Esophagus muscularis mucosa (tissue), 4 donors: ENCODE measurements around the gene PGF. TPM values are rescaled to one million over a fixed set of nuclear protein-coding genes. Genes with fewer than 3 reads are reported as not detected.

ENCODE experiments used
- DNase-seq: peaks from one replicate; pipeline ENCODE4 v3.0.0-alpha.2; 2017; ENCODE audit errors: extremely low spot score
- H3K27ac ChIP-seq, 4 donors: fragments of 200-600 bp; sonication (generic); replicated peaks in 1 of 4; 1 replicate in 3 of 4; 2 replicates in 1 of 4; pipeline ENCODE4 v1.5.1; 2016 to 2019; ENCODE audit warnings: mild to moderate bottlenecking in 1 of 4
- H3K27me3 ChIP-seq, 4 donors: fragments of 200-600 bp; sonication (generic); one replicate each; pipeline versions ENCODE4 v1.5.1 to v1.6.0; 2016 to 2019
- H3K36me3 ChIP-seq, 4 donors: fragments of 200-600 bp; sonication (generic); one replicate each; pipeline ENCODE4 v1.5.1; 2016 to 2019
- H3K4me1 ChIP-seq, 4 donors: fragments of 200-600 bp; sonication (generic); one replicate each; pipeline ENCODE4 v1.5.1; 2016 to 2019
- H3K4me3 ChIP-seq, 4 donors: fragments of 200-600 bp; sonication (generic); 1 replicate in 2 of 4; 2 replicates in 2 of 4; pipeline ENCODE4 v1.5.1; 2016 to 2019; ENCODE audit warnings: mild to moderate bottlenecking in 4 of 4, moderate library complexity in 1 of 4
- H3K9me3 ChIP-seq, 4 donors: fragments of 200-600 bp; sonication (generic); 1 replicate in 3 of 4; 2 replicates in 1 of 4; pipeline ENCODE4 v1.5.1; 2016 to 2019
- EP300 ChIP-seq: sonication (generic); formaldehyde crosslinking; IDR thresholded peaks from one replicate; pipeline ENCODE4 v1.6.1; 2017; ENCODE audit warnings: antibody characterized with exemption
- POLR2A ChIP-seq: fragments of 450-650 bp; IDR thresholded peaks from one replicate; pipeline ENCODE4 v1.6.1; 2017; ENCODE audit warnings: antibody characterized with exemption, moderate library complexity, mild to moderate bottlenecking, low read depth
- POLR2AphosphoS5 ChIP-seq, 2 donors: sonication (generic); formaldehyde crosslinking; IDR thresholded peaks; one replicate each; pipeline ENCODE4 v1.6.1; 2017; ENCODE audit warnings: antibody characterized with exemption in 2 of 2
- WGBS: methylation state at CpG from one replicate; pipeline ENCODE4 v1.1.5; 2018; 5-methylcytosine and 5-hydroxymethylcytosine counted together
- intact Hi-C: fragments of 100-400 bp; cut with DNase I; formaldehyde crosslinking; loops from one replicate; pipeline ENCODE4 v1.15.1; 2023
- total RNA-seq, 4 donors: library from RNA; depleted of rRNA; stranded (reverse); fragments of >200 nt; gene quantifications; one replicate each; pipeline versions ENCODE4 v1.1.0 to v1.2.1, GENCODE V29; 2016
- TF ChIP-seq, protein P1 (sequence below), 3 experiments: fragments of 200-600 bp in 2 of 3; fragments of 450-650 bp in 1 of 3; sonication (generic) in 2 of 3; IDR thresholded peaks; one replicate each; pipeline ENCODE4 v1.5.1; 2017 to 2019; ENCODE audit warnings: antibody characterized with exemption in 3 of 3, mild to moderate bottlenecking in 2 of 3, moderate library complexity in 1 of 3

The PGF gene
- total RNA-seq, 4 donors from 2014 or later: 16.7 to 69.6 (median 18.4) TPM

DNA sequence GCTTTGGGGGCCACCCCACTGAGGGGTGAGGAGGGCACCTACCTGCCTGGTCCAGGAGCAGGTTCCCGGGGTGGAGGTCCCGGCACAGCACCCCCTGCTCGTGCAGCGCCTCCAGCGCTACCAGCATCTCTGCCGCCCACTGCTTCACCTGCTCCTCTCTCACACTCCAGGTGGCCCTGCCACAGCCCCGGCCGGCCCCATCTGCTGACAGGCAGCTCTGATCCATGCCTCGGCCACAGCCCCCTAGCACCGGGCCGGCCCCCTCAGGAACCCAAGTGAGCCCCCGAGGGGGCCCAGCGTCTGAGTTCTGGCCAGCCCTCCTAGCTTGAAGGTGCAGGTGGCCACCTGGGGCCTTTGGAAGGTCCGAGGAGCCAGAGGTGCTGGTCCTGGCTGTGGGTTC, 45.9 kb downstream of the PGF start:
- H3K4me1 ChIP-seq: peaks cover 39 to 44% (median 39%) of the 10 kb centered on the region in 4 donors
- H3K9me3 ChIP-seq: no peaks in the 10 kb centered on the region
- H3K27me3 ChIP-seq: no peaks in the 10 kb centered on the region
- no peak for DNase-seq
- intact Hi-C loops: no loop called here
- TF ChIP-seq, protein P1, sequence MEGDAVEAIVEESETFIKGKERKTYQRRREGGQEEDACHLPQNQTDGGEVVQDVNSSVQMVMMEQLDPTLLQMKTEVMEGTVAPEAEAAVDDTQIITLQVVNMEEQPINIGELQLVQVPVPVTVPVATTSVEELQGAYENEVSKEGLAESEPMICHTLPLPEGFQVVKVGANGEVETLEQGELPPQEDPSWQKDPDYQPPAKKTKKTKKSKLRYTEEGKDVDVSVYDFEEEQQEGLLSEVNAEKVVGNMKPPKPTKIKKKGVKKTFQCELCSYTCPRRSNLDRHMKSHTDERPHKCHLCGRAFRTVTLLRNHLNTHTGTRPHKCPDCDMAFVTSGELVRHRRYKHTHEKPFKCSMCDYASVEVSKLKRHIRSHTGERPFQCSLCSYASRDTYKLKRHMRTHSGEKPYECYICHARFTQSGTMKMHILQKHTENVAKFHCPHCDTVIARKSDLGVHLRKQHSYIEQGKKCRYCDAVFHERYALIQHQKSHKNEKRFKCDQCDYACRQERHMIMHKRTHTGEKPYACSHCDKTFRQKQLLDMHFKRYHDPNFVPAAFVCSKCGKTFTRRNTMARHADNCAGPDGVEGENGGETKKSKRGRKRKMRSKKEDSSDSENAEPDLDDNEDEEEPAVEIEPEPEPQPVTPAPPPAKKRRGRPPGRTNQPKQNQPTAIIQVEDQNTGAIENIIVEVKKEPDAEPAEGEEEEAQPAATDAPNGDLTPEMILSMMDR (IDR thresholded peaks at IDR 0.05): no peak
- TF ChIP-seq EP300 (no peak), POLR2A (no peak), POLR2AphosphoS5 (IDR thresholded peaks at IDR 0.05) (no peak)
- H3K27ac ChIP-seq: no peak overlapping the region
- WGBS: 90% methylated on average over 11 of the region's 14 CpGs
- H3K36me3 ChIP-seq: peaks cover 0 to 19% (median 1%) of the 10 kb centered on the region in 4 donors
- no peak overlapping the region for H3K4me3 ChIP-seq

DNA sequence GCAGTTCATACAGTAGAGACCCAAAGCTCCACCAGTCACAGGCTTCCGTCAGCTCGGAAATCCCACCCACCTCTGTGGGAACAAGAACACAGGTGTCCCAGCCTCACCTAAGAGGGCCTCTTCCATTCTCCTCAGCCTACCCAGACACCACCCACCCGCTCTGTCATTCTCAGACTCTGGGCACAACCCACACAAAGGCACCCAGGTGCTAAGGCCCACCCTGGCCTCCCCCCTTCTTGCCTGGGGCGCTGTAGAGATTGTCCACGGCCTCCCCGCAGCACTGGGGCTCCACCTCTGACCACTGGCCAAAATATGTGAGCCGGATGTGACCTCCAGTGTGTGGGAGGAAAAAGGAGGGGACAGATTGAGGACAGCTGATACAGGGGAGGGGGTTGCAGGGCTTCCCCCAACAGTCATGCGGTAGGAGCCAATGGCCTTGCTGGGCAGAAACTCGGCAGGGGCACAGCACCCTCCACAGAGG, 46.5 kb downstream of the PGF start:
- H3K27me3 ChIP-seq: no peaks in the 10 kb centered on the region
- no peak overlapping the region for H3K27ac ChIP-seq
- no peak for TF ChIP-seq EP300
- no peak for TF ChIP-seq POLR2AphosphoS5 (IDR thresholded peaks at IDR 0.05)
- peaks cover 1 to 25% (median 7%) of the 10 kb centered on the region in 4 donors for H3K36me3 ChIP-seq
- H3K9me3 ChIP-seq: no peaks in the 10 kb centered on the region
- WGBS: 70% methylated on average over 7 of the region's 9 CpGs
- H3K4me3 ChIP-seq: no peak overlapping the region
- intact Hi-C loops: no loop called here
- no peak for DNase-seq
- H3K4me1 ChIP-seq: peaks cover 33 to 39% (median 35%) of the 10 kb centered on the region in 4 donors

DNA sequence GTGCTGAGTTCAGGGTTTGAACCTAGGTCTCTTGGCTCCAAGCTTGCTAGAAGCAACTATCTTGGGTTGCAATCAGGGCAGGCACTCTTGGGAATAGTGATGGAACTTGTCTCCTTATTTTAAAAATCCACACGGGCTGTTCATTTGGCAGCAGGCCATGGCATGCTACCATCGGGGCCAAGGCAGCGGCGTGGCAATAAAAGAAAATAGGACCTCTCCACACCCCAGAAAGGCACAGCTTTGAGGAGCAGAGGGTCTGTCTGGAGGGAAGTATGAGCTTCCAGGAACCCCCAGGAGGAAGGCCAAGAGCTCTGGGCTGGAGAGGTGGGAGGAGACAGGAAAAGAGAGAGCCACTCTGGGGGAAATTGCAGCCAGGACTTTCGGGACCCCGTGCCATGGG, 47.7 kb downstream of the PGF start:
- H3K4me3 ChIP-seq: no peak overlapping the region
- WGBS: 30% methylated on average over 6 of the region's 6 CpGs
- H3K27me3 ChIP-seq: no peaks in the 10 kb centered on the region
- DNase-seq: no peak
- peaks cover 8 to 37% (median 19%) of the 10 kb centered on the region in 4 donors for H3K36me3 ChIP-seq
- H3K27ac ChIP-seq: no peak overlapping the region
- TF ChIP-seq POLR2AphosphoS5 (IDR thresholded peaks at IDR 0.05): no peak
- no peak for TF ChIP-seq POLR2A
- no peak for TF ChIP-seq EP300
- TF ChIP-seq, protein P1 (IDR thresholded peaks at IDR 0.05): no peak
- intact Hi-C loops: no loop called here
- peaks cover 30 to 35% (median 32%) of the 10 kb centered on the region in 4 donors for H3K4me1 ChIP-seq
- no peaks in the 10 kb centered on the region for H3K9me3 ChIP-seq

DNA sequence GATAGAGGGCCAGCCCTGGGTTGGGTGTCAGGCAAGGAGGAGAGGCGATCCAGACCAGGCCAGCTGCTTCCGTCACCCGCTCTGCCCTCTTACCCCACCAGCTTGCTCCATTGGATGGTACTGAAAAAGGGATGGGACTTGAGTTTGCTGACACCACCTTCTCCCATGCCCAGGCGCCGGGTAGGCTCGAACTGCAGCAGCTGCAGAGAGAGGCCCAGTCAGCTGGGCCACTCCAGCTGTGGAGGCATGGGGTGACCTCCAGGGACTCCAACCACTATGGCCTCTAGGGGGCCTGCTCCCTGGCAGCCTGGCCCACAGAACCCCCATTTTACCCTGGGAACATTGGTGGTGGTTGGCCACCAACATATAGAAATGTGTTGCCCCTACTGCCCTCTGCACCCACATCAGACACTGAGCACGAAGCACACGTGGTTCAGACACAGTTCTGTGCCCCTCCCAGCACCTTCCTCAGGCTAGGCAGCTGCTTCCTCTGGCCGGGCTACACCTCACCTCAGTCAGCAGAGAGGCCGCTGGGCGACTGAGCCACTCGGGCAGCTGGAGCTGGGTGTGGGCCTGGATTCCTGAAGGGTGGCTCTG, 48.4 kb downstream of the PGF start:
- Histone ChIP-seq H3K27ac (no peak overlapping the region), H3K36me3 (peaks cover 15 to 44% (median 26%) of the 10 kb centered on the region in 4 donors), H3K9me3 (no peaks in the 10 kb centered on the region), H3K27me3 (no peaks in the 10 kb centered on the region), H3K4me1 (peaks cover 30 to 35% (median 32%) of the 10 kb centered on the region in 4 donors), H3K4me3 (no peak overlapping the region)
- 80% methylated on average over 4 of the region's 12 CpGs for WGBS
- no peak for TF ChIP-seq POLR2AphosphoS5 (IDR thresholded peaks at IDR 0.05)
- TF ChIP-seq POLR2A: no peak
- TF ChIP-seq, protein P1 (IDR thresholded peaks at IDR 0.05): no peak
- TF ChIP-seq EP300: no peak
- intact Hi-C loops: no loop called here
- no peak for DNase-seq

DNA sequence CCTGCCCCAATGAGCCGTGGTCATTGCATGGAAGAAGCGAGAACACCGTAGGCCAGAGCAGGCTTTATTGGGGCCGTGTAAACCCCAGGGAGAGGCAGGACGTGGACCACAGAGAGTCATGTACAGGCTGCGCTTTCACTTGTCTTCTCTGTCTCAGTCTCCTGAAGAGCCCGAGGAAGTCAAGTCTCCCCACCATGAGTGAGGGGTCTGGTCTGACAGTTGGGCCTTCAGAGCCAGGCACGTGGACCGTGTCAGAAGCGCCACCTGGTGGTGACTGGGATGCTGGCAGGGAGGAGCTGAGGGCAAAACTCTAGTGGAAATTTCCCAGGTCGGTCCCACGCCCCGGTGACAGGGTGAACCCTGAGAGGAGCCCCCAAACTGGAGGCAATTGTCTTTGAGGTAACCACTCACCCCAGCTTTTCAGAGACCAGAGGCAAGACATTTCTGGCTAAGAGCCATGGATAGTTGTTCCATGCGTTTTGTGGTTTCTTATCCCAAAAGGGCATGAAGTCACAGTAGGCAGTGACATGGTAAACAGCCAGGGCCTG, 49.7 kb downstream of the PGF start:
- TF ChIP-seq EP300 (no peak), POLR2AphosphoS5 (IDR thresholded peaks at IDR 0.05) (peak; percentile 43 to 54), POLR2A (no peak)
- TF ChIP-seq, protein P1 (IDR thresholded peaks at IDR 0.05): peak; percentile 86 to 95 (median 90)
- H3K4me3 ChIP-seq: no peak overlapping the region
- H3K36me3 ChIP-seq: peaks cover 29 to 58% (median 39%) of the 10 kb centered on the region in 4 donors
- no peaks in the 10 kb centered on the region for H3K9me3 ChIP-seq
- peaks cover 30 to 35% (median 32%) of the 10 kb centered on the region in 4 donors for H3K4me1 ChIP-seq
- 80% methylated on average over 7 of the region's 14 CpGs for WGBS
- intact Hi-C loops: loop anchor here (2.0 kb wide), 1 partner anchor 45 kb away; no protein-coding TSS in a partner anchor
- DNase-seq: no peak
- H3K27me3 ChIP-seq: no peaks in the 10 kb centered on the region
- peak overlapping the region in 2 of 4 donors; percentile 42 to 64 for H3K27ac ChIP-seq
